Skeletal muscle satellite cell (primary cell): Measurements from ENCODE around the gene CFAP410.

Experiments used
- H3K27me3 ChIP-seq: 2 replicates; pipeline ENCODE4 v1.7.0; 2013; ENCODE audit warnings: low read length; ENCODE audit not compliant: control insufficient read depth, insufficient read depth
- H3K36me3 ChIP-seq: 2 replicates; pipeline ENCODE4 v1.7.0; 2013; ENCODE audit warnings: mild to moderate bottlenecking, control low read depth, low read length; ENCODE audit not compliant: insufficient read depth
- H3K4me1 ChIP-seq: 2 replicates; pipeline ENCODE4 v1.7.0; 2013; ENCODE audit warnings: low read length; ENCODE audit not compliant: control insufficient read depth, insufficient read depth
- H3K4me2 ChIP-seq: 2 replicates; pipeline ENCODE4 v1.7.0; 2013; ENCODE audit warnings: mild to moderate bottlenecking, low read length
- H3K4me3 ChIP-seq: 2 replicates; pipeline ENCODE4 v1.7.0; 2013; ENCODE audit warnings: low read length
- H3K9ac ChIP-seq: 2 replicates; pipeline ENCODE4 v1.7.0; 2013; ENCODE audit warnings: mild to moderate bottlenecking, low read depth, low read length, moderate library complexity
- H3K9me3 ChIP-seq: replicated peaks from 2 replicates; pipeline ENCODE4 v1.7.0; 2013; ENCODE audit warnings: mild to moderate bottlenecking, control low read depth, low read length

CFAP410 gene

DNA sequence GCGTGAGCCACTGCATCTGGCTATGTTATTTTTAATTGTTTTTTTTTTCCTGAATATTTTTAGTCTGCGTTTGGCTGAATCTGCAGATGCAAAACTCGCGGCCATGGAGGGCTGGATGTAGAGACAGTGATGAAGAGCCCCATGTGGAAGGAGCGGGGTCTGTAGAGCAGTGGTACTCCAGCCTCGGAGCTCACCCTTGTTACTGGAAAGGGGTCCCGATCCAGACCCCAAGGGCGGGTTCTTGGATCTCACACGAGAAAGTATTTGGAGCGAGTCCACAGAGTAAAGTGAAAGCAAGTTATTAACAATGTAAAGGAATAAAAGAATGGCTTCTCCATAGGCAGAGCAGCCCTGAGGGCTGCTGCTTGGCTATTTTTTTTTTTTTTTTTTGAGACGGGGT, 17.0 kb upstream of the CFAP410 start:
- H3K9ac ChIP-seq: no peak overlapping the region
- H3K4me3 ChIP-seq: no peak overlapping the region
- no peaks in the 10 kb centered on the region for H3K36me3 ChIP-seq
- no peaks in the 10 kb centered on the region for H3K4me1 ChIP-seq
- peaks cover 43% of the 10 kb centered on the region for H3K27me3 ChIP-seq
- H3K9me3 ChIP-seq: no peaks in the 10 kb centered on the region
- H3K4me2 ChIP-seq: no peak overlapping the region

DNA sequence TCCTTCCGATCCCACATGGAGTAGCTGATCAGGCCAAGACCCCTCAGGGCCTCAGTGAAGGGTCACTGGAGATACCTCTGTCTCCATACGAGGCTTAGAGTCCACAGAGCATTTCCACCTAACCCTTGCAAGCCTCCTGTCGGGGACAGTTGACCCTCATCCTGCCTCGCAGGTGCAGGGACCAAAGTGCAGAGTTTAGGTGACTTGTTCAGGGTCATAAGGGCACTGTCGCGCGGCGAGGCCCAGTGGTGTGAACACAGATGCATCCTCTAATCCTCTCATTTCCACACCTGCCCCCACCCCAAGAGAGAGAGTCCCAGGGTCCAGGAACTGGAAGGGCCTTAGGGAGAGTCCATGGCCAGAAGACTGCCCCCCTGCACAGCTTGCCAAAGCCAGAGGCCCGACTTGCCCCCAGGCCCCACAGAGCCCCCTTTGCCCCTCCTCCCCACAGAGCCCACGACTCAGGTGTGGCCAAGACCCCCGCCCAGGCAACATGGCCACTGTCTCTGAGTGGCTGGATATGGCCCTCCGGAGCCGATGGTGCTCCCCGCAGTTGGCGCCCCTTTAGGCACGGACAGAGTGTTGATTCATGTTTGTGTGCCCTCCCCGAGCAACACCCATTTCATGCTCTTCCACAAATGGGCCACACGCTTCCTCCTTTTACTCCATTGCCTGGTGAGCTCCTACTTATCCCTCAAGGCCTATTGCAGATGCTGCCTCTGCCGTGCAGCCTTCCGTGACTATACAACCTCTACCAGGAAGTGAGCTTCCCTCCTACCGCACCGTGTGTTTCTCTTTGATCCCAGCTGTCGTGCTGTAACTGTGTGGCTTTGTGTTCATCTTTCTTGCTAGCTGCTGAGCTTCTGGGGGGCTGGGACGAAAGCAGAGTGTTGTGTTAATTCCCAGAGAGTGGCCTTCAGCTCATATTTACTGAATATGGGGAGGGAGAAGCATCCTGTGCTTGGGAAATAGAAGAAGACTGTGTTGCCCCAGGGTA, 15.9 kb upstream of the CFAP410 start:
- Histone ChIP-seq H3K9ac (no peak overlapping the region), H3K27me3 (peaks cover 44% of the 10 kb centered on the region), H3K4me3 (no peak overlapping the region), H3K9me3 (no peaks in the 10 kb centered on the region), H3K4me1 (no peaks in the 10 kb centered on the region), H3K4me2 (no peak overlapping the region), H3K36me3 (no peaks in the 10 kb centered on the region)

DNA sequence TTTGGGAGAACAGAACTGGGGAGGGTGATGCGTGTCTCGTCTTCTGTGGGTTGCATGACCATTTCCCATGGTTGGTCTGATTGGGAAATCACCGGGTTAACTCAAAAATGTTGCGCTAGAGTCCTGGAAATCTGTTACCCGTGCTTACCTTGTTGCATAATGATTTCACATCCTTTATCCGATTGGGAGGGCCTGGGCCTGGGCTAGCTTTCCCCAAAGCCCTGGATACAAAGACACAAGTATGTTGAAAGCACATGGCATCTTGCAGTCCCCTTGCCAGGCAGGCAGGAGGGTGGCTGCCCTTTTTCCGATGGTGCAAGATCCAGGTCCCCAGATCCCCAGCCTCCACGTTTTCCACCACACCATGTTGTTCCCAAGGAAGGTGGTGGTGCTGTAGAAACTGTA, 14.8 kb upstream of the CFAP410 start:
- H3K36me3 ChIP-seq: no peaks in the 10 kb centered on the region
- no peak overlapping the region for H3K4me3 ChIP-seq
- peaks cover 54% of the 10 kb centered on the region for H3K27me3 ChIP-seq
- H3K4me1 ChIP-seq: no peaks in the 10 kb centered on the region
- H3K9me3 ChIP-seq: no peaks in the 10 kb centered on the region
- no peak overlapping the region for H3K4me2 ChIP-seq
- H3K9ac ChIP-seq: no peak overlapping the region

DNA sequence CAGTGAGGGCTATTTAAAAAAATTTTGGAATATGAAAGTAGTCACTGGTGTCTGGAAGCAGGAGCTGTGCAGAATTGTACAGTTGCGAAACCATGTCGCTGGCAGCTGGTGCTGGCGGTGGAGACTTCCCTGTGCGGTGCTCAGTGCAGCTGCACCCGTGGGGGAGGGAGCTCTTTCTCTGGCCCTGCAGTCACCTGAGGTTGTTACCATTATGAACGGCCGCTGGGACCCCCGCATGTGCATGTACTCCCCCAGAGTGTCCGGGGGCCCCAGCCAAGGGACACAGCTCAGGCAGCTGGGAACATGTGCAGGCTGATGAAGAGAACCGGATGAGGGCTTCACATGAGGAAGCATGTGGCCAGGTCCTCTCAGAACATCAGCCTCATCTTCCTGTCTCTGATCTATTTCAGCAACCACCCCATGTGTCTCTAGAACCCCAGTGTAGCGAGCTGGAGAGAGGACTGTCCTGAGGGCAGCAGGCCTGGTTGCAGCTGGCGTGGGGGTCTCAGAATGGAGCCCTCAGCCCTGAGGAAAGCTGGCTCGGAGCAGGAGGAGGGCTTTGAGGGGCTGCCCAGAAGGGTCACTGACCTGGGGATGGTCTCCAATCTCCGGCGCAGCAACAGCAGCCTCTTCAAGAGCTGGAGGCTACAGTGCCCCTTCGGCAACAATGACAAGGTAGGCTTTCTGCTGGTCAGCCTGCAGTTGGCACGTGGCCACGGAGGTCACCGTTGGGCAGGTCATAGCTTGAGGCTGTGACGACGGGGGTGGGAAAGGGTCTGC, 14.2 kb upstream of the CFAP410 start, which contains the start of gene TRPM2:
TRPM2 (plus strand) TSS at position 431 of the 780 bp plus-strand sequence; CDS start at position 511, 80 bp downstream.
- H3K4me1 ChIP-seq: no peaks in the 10 kb centered on the region
- no peak within 1 kb of the TSS for H3K9ac ChIP-seq
- no peaks in the 10 kb centered on the region for H3K9me3 ChIP-seq
- no peak within 1 kb of the TSS for H3K4me3 ChIP-seq
- H3K36me3 ChIP-seq: no peaks in the 10 kb centered on the region
- H3K27me3 ChIP-seq: peaks cover 60% of the 10 kb centered on the region
- no peak within 1 kb of the TSS for H3K4me2 ChIP-seq

DNA sequence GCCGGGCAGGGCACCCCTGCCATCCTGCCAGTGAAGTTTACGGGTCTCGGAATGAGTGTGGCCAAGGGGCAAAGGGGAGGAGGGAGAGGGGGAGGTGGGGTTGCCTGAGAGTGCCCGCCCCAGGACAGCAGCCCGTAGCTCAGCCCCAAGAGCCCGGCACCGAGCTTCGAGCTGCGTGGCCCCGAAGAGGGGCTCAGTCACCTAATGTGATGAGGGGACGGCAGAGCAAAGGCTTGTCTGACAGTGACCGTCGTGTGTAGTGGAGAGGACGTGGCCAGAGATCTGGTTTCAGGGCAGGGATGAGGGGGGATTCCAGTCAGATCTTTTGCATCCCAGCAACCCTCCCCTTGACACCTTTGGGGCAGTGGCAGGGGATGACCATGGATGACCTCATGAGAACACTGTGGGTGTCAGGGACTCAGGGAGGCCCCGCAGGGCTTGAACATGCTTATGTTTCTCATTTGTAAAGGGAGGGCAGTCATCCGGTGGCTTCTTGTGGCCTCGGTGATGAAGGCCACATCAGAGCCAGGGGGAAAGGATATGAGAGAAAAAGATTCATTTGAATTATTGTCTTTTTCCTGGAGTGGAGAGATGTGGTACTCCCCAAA, 13.2 kb upstream of the CFAP410 start:
- no peaks in the 10 kb centered on the region for H3K9me3 ChIP-seq
- H3K9ac ChIP-seq: no peak overlapping the region
- H3K4me1 ChIP-seq: no peaks in the 10 kb centered on the region
- H3K36me3 ChIP-seq: no peaks in the 10 kb centered on the region
- peaks cover 69% of the 10 kb centered on the region for H3K27me3 ChIP-seq
- H3K4me2 ChIP-seq: no peak overlapping the region
- H3K4me3 ChIP-seq: no peak overlapping the region

DNA sequence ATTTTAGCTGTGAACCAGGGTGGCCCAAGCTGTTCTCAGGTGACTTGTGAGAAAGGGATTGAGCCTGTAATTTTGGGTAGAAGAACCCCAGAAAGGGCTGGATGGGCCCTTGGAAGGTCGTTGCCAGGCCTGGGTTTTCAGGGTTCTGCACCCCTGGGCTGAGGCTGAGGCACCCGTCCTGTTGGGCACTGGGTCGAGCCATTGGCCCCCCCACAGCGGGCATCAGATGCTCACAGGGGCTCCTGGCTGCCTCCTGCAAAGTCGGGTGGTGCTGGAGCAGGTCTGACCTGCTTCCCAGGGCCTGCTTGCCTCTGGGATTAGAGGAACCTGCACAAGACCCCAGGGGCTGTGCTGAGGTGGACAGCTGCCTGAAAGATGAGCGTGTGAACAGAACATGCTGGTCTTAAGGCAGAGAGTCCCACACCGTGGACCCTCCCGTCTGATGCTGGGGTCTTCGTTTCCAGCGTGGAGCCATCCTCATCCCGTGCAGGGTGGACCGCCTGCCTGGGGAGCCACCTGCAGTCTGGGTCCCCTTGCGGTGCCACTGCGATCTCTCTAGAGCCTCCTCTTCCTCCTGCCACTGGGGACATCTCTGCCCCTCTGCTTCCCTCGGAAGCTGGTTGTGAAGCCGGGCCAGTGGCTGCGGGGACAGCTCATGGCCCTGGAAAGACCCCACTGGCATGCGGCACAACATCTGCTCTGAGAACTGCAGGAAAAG, 12.5 kb upstream of the CFAP410 start:
- no peaks in the 10 kb centered on the region for H3K36me3 ChIP-seq
- no peak overlapping the region for H3K4me2 ChIP-seq
- H3K4me3 ChIP-seq: no peak overlapping the region
- H3K27me3 ChIP-seq: peaks cover 75% of the 10 kb centered on the region
- no peaks in the 10 kb centered on the region for H3K4me1 ChIP-seq
- no peak overlapping the region for H3K9ac ChIP-seq
- H3K9me3 ChIP-seq: no peaks in the 10 kb centered on the region

DNA sequence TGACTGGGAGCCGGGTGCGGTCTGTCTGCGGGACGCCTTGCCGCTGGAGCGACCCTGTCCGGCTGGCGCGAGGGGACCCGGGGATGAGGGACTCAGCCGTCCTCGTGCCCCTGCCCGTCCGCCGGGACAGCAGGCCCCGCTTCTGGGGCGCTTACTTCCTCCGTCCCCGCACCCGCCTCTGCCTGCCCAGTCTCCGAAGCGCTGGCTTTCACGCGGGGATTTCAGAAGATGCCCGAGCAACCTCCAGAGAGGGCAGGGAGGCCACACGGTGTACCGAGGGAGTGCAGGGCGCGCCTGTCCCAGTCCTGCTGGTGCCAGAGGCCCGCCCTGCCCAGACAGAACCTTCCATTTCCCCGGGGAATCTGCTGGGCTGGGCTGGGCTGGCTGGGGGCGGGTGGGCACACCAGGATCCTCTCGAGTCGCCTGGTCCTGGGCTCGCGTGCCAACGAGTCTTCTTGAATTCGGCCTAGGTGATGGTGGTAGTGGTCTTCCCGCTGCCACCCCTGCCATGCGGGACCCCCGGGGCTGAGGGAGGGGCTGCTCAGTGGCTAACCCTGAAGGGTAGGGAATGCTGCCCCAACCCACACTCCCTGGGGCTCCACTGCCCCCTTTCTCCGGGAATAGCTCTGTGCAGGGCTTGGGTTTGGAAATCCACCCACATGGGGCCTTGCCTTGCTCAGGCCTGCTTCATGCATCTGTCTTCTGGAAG, 11.7 kb upstream of the CFAP410 start:
- no peak overlapping the region for H3K4me2 ChIP-seq
- peaks cover 78% of the 10 kb centered on the region for H3K27me3 ChIP-seq
- H3K4me1 ChIP-seq: no peaks in the 10 kb centered on the region
- H3K4me3 ChIP-seq: no peak overlapping the region
- no peaks in the 10 kb centered on the region for H3K36me3 ChIP-seq
- no peak overlapping the region for H3K9ac ChIP-seq
- no peaks in the 10 kb centered on the region for H3K9me3 ChIP-seq

DNA sequence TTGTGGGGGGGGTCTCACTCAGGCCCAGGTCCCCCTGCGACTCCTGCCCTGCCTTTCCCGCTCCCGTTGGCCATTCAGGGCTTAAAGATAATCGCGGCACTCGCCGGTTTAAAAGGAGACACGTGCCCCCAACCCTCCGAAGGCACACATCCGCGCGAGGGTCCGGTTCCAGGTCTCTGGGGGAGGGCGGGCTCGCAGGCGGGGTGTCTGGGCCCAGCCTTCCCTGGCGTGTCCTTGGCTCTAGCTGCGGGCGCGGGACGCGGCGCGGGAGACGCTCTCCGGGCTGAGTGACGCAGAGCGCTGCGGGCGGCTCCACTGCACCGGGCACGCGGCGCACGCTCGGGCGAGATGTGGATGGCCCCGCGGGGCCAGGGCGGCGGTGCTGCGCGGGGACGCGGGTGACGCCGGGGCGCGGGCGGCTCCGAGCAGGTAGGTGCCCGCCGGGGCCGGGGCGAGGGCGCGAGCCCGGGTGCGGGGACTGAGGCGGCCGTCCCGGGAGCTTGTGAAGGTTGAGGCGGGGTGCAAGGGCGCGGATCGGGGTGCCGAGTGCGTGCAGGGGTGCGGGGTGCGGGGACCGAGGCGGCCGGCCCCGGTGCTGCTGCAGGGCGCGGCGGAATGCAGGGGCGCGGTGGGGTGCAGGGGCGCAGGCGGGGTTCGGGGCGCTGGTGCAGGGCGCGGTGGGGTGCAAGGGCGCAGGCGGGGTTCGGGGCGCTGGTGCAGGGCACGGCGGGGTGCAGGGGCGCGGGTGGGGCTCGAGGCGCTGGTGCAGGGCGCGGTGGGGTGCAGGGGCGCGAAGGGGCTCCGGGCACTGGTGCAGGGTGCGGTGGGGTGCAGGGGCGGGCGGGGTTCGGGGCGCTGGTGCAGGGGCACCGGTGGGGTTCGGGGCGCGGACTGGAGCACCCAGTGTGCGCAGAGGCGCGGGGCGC, 10.9 kb upstream of the CFAP410 start:
- peaks cover 79% of the 10 kb centered on the region for H3K27me3 ChIP-seq
- no peaks in the 10 kb centered on the region for H3K4me1 ChIP-seq
- no peaks in the 10 kb centered on the region for H3K36me3 ChIP-seq
- no peaks in the 10 kb centered on the region for H3K9me3 ChIP-seq
- H3K4me3 ChIP-seq: no peak overlapping the region
- no peak overlapping the region for H3K9ac ChIP-seq
- no peak overlapping the region for H3K4me2 ChIP-seq

DNA sequence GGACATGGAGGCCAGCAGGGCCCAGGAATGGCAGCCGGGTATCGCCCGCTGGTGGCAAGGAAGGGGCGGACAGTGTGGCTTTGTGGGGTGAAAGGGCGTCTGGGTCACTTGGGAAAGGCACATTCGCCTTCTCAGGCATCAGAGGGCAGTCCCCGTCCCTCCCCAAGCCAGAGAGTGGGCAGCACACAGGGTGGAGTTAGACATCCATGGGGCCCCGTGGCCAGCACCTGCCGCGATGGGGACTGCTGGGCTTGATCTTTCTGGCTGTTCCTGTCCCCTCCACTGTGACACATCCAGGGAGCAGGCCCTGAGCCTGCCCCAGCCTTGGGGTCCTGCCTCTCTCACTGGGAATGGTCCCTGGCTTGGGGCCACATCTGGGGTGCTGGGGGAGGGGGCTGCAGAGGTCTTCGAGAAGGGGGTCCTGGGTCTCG, 10.2 kb upstream of the CFAP410 start:
- no peaks in the 10 kb centered on the region for H3K36me3 ChIP-seq
- H3K4me3 ChIP-seq: no peak overlapping the region
- H3K27me3 ChIP-seq: peaks cover 81% of the 10 kb centered on the region
- no peak overlapping the region for H3K4me2 ChIP-seq
- H3K9me3 ChIP-seq: no peaks in the 10 kb centered on the region
- no peaks in the 10 kb centered on the region for H3K4me1 ChIP-seq
- no peak overlapping the region for H3K9ac ChIP-seq

DNA sequence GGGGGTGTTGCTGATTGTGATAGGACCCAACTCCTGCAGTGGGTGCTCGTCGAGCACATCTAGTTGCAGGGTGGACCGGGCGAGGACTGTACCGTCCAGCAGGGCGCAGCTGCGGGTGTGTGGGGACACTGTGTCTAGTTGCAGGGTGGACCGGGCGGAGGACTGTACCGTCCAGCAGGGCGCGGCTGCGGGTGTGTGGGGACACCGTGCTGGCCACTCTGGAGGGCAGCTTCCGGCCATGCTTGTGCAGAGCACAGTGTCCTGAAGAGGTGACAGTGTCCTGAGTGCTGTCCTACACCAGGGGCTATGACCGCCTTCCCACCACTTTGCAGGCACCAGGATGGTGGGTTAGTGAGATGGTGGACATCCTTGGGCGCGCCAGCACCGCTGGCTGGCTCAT, 9.7 kb upstream of the CFAP410 start:
- Histone ChIP-seq H3K9me3 (no peaks in the 10 kb centered on the region), H3K27me3 (peaks cover 81% of the 10 kb centered on the region), H3K4me2 (no peak overlapping the region), H3K9ac (no peak overlapping the region), H3K36me3 (no peaks in the 10 kb centered on the region), H3K4me3 (no peak overlapping the region), H3K4me1 (no peaks in the 10 kb centered on the region)
